DLD1 (cell line): ENCODE results near the gene LDLRAD4.

ENCODE experiments used
- in situ Hi-C: cut with HindIII; loops from 2 replicates; pipeline ENCODE4 v1.10.0; 2017; ENCODE audit warnings: low sequenced_read_pairs

Gene LDLRAD4

DNA sequence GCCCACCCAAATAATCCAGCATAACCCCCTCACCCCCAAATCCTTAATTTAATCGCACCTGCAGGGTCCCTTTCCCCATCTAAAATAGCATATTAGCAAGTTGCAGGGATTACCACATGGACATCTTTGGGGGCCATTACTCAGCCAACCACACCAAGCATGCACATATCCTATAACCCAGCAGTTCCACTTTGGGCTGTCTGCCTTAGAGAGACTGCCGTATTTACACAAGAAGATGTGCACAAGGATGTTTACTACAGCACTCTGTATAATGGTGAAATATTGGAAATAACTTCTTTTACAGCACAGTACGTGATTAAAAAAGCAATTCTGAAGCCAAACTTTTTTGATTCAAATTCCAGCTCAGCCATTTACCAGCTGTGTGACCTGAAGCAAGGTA is 17.3 kb upstream of the LDLRAD4 start:
- in situ Hi-C loops, result no loop called here

DNA sequence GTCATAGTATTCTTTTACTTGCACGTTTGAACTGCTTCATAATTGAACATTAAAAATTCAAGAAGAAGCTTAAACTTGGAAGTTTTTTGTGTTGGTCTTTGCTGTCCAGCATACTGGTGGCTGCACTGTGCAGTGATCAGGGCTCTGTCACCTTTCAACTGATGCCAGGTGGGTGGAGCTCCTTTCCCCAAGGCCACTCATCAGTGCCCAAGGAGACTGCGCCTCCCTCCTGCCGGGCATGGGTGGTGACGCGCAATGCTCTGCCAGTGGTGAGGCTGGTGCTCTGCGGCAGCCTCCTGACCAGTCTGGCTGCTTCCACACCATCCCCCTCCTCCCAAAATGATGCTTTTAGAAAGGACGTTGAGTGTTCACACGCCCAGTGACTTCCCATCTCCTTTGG is 16.0 kb upstream of the LDLRAD4 start:
- in situ Hi-C loops, result no loop called here

DNA sequence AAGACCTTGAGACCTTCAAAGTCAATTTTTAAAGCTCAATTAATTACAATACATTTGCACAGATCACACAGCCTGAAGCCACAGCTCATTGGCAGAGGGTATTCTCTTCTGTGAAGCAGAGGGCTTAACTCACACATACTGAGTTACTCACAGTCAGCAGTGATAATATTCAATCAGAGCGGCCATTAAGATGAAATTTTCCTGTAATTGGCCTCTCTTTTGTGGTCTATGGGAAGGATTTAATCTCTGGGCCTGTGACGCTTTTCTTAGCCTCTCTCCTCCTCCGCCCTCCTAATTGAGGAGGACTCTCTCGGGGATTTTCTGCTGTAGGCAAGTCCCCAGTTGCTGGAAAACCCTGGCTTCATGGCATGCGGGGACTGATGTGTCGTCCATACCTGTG is 12.3 kb upstream of the LDLRAD4 start:
- in situ Hi-C loops, result no loop called here

DNA sequence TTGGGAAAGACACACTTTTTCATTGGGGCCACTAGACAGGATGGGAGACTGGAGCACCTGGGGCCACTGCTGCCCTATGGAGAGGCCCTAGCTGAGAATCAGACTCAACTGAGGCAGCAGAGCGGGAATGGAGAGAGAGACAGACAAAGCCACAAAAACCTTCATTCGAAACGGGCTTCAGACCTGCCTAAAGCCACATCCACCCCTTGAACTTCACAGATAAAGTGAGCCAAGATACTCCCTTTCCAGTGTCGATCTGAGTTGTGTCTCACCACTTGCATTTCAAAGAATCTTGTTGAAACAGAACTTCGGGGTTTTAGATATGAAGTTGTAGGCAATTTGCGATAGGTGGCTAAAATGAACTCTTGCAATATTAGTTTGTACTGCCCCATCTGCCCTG is 11.3 kb upstream of the LDLRAD4 start:
- in situ Hi-C loops, result no loop called here

DNA sequence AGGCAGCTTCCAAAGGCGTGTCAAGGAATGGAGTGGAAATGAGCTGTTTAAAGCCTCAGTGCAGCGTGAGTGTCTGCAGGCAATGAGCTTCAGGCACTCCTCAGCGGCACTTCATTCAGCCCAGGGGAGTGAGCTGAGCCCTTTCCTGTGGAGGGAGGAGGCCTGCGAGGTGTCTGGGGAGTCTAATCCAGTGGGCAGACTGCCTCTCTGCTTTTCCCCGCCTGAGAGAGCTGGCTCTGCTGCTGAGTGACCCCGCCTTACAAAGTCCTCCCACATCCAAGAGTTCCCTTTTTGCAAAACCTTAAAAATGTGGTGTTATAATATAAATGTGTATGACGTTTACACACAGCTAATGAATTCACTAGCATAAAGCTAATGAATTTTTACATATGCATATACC is 7.0 kb upstream of the LDLRAD4 start:
- in situ Hi-C loops, result no loop called here

DNA sequence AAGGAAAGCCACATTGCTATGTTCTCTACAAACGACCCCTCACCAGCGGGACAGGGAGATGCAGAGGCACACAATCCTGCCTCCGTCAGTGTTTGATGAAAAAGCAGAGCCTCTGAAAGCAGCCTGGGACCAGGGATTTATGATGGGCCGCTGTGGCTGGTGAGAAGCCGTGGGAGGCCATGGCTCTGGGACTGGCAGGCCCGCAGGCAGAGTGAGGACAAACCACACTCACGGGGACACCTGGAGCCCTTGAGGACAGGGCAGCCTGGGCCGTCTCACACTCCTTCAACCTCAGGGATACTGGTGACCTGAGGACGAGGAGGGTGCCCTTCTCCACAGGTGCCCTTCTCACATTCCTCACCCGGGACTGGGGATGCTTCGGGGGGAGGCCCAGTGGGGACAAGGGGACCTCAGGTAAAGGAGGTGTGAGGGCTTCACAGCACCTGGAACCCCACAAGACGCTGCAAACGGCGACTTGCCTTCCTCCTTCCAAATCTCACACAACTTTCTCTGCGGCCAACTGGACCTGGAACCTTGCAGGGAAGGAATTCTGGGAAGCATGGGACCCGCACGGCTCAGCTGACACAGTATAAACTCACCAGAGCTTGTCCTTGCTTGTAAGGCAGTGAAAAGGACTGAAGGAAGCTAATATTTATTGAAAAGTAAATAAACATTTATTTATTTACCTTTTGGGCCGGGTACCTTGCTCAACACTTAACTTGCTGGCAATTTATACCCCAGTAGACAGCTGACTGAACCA is 5.3 kb upstream of the LDLRAD4 start:
- in situ Hi-C loops, result no loop called here

DNA sequence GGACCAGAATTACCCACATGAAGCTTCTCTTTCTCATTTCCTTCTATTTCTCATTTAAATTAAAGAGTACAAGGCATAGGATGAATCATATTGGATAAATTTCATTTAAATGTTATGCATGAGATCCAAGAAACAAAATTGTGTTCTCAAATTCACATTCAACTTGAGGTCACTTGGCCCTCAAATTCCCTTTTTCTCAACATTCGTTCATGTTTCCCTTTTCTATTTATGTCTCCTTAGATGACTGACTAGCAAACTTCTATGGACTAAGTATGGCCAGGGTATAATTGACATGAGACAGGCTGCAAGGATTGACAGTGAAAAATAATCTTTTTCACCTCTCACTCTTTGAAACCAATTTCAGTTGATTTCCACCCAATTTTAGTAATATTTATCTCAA is 4.0 kb upstream of the LDLRAD4 start:
- in situ Hi-C loops, result no loop called here

DNA sequence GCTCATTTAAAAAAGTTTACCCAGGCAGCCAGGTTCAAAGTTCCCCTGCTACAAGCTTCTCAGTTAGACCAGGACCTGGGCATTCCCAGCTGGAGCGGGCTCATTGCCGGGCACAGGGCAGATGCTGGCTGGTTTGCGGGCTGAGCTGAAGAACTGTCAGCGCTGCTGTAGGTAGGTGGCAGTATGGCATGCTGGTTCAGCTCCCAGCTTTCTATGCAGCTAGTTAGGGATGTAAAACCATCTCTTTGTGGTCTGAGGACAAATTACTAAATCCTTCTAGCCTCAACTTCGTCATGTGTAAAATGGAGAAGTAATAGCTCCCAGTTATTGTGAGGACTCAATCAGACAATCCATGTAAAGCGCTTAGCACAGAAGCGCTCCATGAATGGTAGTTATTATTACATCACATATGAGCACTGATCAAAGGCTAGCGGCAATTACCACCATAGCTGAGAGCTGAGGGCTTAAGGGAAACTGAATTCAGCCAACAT is 2.4 kb upstream of the LDLRAD4 start:
- in situ Hi-C loops, result no loop called here

DNA sequence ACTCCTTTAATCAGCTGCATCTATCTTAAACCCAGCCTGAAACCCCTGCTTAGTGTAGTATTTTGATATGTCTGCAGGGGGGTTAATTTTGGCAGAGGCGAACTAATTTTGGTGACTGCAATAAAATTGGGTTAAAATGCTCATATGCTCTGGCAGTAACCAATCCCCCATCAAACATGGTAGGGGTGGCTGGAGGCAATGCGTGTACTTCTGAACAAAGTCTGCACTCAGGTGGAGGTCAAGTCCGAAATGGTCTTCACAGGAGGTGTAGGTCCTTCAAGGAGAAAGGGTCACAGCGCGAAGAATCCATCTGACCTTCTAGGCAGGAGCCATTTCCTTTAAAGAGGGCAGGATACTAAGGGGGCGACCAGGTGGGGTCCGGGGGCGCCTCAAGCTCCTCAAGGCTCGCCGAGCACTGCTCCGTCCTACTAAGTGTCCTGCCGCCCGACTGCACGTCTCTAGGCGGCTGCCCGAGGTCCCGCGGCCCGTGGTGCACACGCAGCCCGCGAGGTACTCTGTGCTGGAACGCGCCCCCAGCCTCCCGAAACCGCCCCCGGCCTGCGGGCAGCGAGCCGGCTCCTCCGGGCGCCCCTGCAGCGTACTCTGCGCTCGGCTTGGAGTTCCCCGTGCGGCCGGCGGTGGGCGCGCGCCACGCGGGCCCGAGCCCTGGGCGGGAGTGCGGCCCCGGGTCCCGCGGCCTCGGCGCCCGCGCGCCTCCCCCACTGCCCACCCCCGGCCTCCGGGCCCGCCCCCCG is 1.7 kb upstream of the LDLRAD4 start:
- in situ Hi-C loops, result no loop called here

DNA sequence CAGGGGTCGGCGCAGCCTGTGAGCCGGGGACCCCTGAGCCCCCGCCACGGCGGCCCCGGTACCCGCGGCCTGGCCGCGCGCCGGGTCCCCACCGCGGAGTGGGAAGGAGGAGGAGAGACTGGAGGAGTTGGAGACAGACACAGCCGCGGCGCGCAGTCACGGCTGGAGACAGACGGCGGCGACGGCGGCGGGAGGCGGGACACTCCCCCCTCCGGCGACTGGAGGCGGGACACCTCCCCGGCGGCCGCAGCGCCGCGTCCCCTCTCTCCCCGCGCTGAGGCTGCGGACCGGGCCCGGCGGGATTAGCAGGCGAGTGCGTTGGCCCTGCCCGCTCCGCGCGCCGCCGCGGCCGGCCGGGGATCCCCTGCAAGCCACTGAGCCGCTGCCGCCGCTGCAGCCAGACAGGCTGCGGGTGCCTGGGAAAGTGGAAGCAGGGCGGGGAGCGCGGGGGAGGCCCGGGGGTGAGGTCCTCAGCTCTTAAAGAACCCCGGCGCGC is 1.0 kb upstream of the LDLRAD4 start:
- in situ Hi-C loops, result no loop called here

DNA sequence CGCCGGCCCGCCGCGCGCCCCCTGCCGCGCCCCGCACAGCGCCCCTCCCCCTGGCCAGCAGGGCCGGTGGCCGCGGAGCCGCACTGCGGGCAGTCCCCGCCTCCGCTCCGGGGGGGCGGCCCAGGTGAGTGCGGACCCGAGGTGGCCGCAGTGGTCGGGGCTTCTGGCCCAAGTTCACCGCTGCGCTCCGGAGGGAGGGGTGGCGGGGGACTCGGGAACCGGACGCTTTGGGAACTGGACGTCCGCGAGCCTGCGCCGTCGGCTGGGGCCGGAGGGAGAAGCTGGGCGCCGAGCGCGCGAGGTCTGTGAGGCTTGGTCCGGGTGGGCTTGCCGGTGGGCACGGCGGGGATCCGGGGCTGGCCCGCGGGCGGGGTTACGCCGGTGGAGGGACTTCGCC is 591 bp upstream of the LDLRAD4 start:
- in situ Hi-C loops, result no loop called here

DNA sequence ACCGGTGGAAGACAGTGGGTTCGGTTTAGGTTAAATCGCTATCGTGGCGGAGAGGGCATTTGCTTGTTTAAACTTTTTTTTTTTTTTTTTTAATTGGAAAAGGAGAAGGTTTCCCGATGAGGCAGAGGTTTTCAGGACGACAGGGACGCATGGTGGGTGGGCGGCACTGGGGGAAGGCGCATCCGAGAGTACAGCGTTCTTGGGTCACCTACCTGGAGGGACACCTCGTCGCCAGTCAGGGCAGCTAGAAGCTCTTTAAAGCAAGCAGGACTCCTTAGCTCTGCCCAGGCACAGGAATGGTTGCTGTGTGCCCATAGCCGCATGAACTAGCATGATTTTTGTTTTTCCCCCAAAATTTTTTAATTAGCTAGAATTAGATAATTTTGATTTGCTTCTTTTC is 437 bp downstream of the LDLRAD4 start:
- in situ Hi-C loops, result no loop called here

DNA sequence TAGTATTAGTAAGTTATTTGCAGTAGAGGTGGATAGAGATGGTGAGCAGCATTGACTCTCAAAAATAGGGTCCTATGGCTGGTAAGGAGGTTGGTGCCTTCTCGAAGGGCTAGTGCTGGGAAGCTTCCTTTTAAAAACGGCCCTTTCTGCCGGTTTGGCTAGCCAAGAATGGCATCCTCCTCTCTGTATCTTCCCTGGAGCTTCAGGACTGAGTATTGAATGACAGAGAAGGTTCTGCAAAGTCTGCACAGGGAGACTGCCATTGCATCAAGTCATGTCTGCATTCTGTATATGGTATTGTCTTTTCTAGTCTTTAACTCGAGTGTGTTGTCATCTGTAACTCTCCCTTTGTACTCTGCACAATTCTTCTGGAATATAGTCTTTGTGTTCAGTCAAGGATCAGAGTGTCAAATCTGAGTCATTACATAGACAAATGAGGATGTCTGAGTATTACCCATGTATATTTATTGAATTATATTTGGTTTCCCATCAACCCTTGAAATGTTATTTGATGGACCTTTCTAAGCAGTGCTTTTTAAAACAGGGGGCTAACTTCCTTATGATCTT is 1.1 kb downstream of the LDLRAD4 start:
- in situ Hi-C loops, result no loop called here

DNA sequence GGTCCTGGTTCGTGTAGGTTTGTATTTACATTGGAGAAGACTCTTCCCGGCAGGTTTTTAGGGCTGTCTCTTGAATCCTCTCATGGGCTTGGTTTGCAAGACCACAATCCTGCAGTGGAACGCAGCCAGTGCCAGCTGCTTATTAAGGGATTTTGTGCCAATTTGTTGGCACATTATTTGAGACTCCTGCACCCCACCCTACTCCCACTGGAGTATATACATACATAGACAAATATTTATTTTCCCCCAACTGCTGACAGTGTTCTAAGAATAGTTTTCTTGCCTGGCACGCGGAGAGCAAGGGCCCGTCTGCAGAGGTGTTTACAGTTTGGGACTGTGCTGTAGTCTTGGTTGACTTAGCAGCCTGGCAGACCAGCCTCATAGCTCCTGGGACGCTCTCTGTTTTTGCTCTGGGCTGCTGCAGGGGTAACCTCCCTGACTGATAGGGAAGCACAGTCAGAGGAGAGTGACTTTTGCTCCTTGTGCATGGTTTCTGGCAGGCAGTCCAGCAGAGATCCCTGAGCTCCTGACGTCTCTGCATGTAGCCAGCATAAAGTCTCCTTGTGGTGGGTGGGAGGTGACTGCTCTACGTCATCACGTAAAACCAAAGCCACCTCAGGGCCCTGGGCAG is 1.9 kb downstream of the LDLRAD4 start:
- in situ Hi-C loops, result no loop called here

DNA sequence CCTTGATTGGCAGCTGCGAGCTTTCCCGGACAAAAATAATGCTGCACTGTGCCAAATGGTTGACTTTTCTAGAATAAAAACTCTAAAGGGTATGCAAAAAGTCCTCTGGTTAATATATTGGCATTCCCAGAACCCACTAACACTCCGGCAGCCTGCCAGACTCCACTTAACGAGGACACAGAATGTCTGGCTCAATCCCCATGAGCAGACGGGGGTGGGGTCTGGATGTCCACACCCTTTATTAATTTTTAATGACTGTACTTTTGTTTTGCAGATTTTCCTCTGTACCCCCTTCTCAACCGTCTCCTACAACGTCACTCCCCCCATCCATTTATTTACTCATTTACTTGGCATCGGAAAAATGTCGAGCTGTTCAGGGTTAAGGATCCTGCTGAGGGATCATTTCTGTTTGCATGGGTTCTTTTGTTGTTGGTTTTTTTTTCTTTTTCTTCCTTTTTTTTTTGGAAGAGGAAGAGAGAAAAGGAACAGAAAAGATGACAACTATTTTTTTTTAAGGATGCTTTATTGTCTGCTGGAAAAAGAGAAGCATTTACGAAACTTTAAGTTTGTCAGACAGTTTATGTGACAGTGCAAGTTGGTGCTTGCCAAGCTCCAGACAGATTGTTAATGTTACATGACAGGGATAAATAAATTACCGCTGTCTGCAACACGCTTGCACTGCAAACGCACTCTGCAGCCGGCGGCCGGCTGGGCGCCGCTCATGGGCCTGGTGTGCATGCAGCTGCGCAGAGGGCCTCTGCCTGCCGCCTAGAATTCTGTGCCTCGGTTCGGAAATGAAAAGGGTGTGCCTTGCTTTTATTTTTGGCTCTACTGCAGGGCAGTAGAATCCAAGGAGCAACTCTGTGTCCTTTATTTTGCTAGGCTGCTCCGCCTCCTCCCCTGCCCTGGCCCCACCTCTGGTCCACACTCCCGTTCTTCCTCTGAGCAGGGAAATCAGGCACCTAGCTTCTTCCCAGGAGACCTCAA is 3.6 kb downstream of the LDLRAD4 start:
- in situ Hi-C loops, result no loop called here

DNA sequence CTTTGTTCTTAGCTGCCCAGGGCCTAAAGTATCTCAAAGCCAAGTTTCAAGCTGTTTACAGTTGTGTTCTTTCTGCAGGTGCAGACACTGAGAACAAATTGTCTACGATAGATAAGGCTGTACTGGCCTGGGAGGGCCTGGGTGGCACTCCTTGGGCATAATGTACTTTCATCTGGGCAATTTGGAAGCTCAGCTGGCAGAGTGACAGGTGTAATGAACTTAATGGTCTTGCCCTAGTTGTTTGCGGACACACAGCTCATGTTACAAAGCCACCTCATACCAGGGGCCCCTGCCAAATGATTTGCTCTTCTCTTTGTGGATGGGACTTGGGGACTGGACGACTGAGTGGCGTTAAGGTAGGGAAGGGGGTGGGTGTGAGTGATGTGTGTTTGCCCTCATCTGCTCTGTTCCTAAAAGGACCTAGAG is 4.3 kb downstream of the LDLRAD4 start:
- in situ Hi-C loops, result no loop called here

DNA sequence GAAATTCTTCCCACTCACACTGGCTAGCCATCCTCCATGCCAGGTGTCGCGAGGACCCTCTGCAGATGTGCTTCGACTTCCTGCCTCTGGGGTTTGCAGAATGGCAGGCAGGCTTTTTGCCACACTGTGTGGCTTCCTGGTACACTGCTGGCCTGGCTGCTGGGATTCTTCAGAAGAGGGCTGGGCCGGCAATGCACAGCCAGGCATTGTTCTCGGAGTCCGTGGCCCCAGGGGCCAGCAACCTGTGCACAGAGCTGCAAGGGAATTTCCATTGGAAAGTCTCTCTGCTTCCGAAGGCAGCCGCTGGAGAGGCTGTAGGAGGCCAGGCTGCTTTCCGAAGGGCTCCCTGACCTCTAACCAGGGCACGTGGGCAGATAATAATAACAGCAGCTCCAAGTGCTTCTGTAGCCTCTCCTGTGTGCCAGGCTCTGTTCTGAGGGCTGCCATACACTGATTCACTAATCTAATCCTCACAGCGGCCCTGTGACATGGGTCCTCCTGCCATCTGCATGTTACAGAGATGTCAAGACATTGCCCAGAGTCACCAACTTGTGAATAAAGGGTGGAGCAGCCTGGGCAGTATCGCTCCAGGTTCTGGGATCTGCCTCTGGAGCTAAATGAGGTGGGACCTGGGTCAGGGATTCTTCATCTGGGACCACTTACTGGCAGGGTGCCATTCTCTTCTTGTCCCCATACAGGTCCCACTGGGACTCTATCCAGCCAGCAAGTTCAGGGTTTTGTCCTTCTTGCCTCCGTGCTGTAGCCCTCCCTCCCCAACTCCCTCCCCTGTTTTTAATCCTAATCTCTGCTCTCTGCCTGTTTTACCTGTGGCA is 5.0 kb downstream of the LDLRAD4 start:
- in situ Hi-C loops, result no loop called here

DNA sequence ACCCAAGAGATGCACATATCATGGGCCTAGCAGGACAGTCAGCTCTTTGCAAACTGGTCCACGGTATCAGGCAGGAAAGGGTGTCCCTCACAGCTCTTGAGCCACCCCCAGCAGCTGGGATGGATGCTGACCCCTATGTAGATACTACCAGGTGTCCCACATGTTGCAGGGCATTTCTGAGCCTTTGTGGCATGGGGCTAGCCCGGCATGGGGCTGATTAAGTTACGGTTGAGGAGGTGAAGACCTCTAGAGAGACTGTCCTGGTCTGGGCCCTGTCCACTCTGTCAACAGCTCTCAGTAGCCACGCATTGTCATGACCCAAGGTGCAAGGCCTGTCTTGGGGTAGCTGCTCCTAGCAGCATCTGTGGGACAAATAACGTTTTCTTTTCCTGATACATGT is 6.7 kb downstream of the LDLRAD4 start:
- in situ Hi-C loops, result no loop called here

DNA sequence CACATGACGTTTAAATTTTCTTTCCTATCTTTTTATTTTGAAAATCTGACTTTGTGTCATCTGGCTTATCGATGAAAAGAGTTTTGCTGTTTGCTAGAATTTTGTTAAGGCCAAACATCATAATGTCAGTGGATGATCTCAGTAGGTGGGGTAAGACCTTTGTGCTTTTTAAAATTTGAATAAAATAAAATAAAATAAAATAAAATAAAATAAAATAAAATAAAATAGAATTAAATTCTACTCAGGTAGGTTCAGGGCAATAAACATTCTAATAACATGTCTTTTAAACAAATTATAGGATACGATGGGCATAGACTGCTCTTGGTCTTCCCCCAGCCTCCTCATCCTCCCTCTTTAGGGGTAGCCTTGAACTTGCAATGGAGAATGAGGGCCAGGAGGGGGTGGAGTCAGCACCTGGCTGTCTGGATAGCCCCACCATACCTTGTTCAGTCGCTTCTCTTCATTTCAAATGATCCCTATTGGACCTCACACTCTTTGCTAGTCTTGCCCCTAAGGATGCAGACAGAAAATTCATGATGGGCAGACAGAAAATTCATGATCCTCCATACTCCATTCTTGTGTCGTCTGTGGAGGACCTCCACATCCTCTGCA is 8.1 kb downstream of the LDLRAD4 start:
- in situ Hi-C loops, result no loop called here
